Endothelial cell of hepatic sinusoid (primary cell): ENCODE results near the gene DUSP2.

Source experiments
- in situ Hi-C: cut with HindIII; loops from 2 replicates; pipeline ENCODE4 v1.10.0; 2017; ENCODE audit warnings: low sequenced_read_pairs

DUSP2 gene

GRCh38 chr2:96105994-96106715 is 39.1 kb downstream of the DUSP2 start:
- in situ Hi-C loops: no loop called here

- in situ Hi-C loops: no loop called here
Measured at GRCh38 chr2:96105152-96105915, 39.9 kb downstream of the DUSP2 start.

GRCh38 chr2:96104487-96104861 is 40.8 kb downstream of the DUSP2 start:
- in situ Hi-C loops: no loop called here

GRCh38 chr2:96103761-96104486 is 41.3 kb downstream of the DUSP2 start:
- in situ Hi-C loops: no loop called here

- in situ Hi-C loops: no loop called here
Measured at GRCh38 chr2:96103187-96103601, 42.0 kb downstream of the DUSP2 start.

GRCh38 chr2:96102596-96103186 is 42.5 kb downstream of the DUSP2 start:
- in situ Hi-C loops: no loop called here

- in situ Hi-C loops: no loop called here
Measured at GRCh38 chr2:96100893-96101304, 44.3 kb downstream of the DUSP2 start.

GRCh38 chr2:96099861-96100798 is 45.1 kb downstream of the DUSP2 start:
- in situ Hi-C loops: no loop called here

- in situ Hi-C loops: no loop called here
Measured at GRCh38 chr2:96098900-96099590, 46.2 kb downstream of the DUSP2 start.

GRCh38 chr2:96097951-96098823 is 47.1 kb downstream of the DUSP2 start:
- in situ Hi-C loops: no loop called here

- in situ Hi-C loops: no loop called here
Measured at GRCh38 chr2:96097441-96097840, 47.8 kb downstream of the DUSP2 start.

GRCh38 chr2:96095116-96095636 is 50.1 kb downstream of the DUSP2 start:
- in situ Hi-C loops: no loop called here

GRCh38 chr2:96093528-96093927 is 51.7 kb downstream of the DUSP2 start:
- in situ Hi-C loops: no loop called here
